ENCODE data around the gene HPS4.

The HPS4 gene

GRCh38 chr22:26463688-26464087, 19.9 kb downstream of the HPS4 start:
- DNase-seq, result no peak

GRCh38 chr22:26463101-26463661, 20.4 kb downstream of the HPS4 start:
- no peak for DNase-seq

- DNase-seq, result no peak
These were observed 20.9 kb downstream of the HPS4 start for GRCh38 chr22:26462641-26463040.

GRCh38 chr22:26462051-26462450, 21.5 kb downstream of the HPS4 start:
- DNase-seq, result no peak

GRCh38 chr22:26461188-26461810, 22.3 kb downstream of the HPS4 start:
- peak in 1 of 2 experiments; percentile 6 for DNase-seq

- DNase-seq, result no peak
These were observed 23.4 kb downstream of the HPS4 start for GRCh38 chr22:26460202-26460601.

- DNase-seq, result no peak
These were observed 25.8 kb downstream of the HPS4 start for GRCh38 chr22:26457661-26458272.

GRCh38 chr22:26453812-26454500, 29.6 kb downstream of the HPS4 start:
- no peak for DNase-seq

- no peak for DNase-seq
These were observed 30.4 kb downstream of the HPS4 start for GRCh38 chr22:26453216-26453615.

GRCh38 chr22:26452236-26453016, 31.2 kb downstream of the HPS4 start:
- DNase-seq, result no peak

- no peak for DNase-seq
These were observed 33.0 kb downstream of the HPS4 start for GRCh38 chr22:26450453-26451185.

GRCh38 chr22:26448941-26449340, 34.6 kb downstream of the HPS4 start:
- DNase-seq, result no peak

- no peak for DNase-seq
These were observed 35.2 kb downstream of the HPS4 start for GRCh38 chr22:26448334-26448733.

- DNase-seq, result no peak
These were observed 35.8 kb downstream of the HPS4 start for GRCh38 chr22:26447584-26448329.

- no peak for DNase-seq
These were observed 36.6 kb downstream of the HPS4 start for GRCh38 chr22:26446808-26447515.

- no peak for DNase-seq
These were observed 37.9 kb downstream of the HPS4 start for GRCh38 chr22:26445577-26446275.

GRCh38 chr22:26444777-26445176, 38.8 kb downstream of the HPS4 start:
- no peak for DNase-seq

GRCh38 chr22:26443901-26444690, 39.5 kb downstream of the HPS4 start:
- DNase-seq, result no peak

- no peak for DNase-seq
These were observed 41.4 kb downstream of the HPS4 start for GRCh38 chr22:26442086-26442756.

Measured in SW 1271 (cell line).